Stomach (tissue), 4 donors: ENCODE results near the gene PKD2L2.

Experiments
- CTCF ChIP-seq, 7 experiments: fragments of 450-650 bp in 4 of 7; fragments of 200-600 bp in 3 of 7; sonication (generic) in 3 of 7; IDR thresholded peaks; one replicate each; pipeline ENCODE4 v1.5.1; 2016 to 2019; ENCODE audit warnings: antibody characterized with exemption in 7 of 7, control low read depth in 2 of 7, mild to moderate bottlenecking in 1 of 7
- POLR2A ChIP-seq, 4 donors: fragments of 450-650 bp; IDR thresholded peaks; one replicate each; pipeline ENCODE4 v1.6.1; 2016; ENCODE audit warnings: antibody characterized with exemption in 4 of 4, control low read depth in 2 of 4, mild to moderate bottlenecking in 1 of 4, moderate library complexity in 1 of 4
- POLR2AphosphoS5 ChIP-seq, 3 donors: sonication (generic); formaldehyde crosslinking; IDR thresholded peaks; one replicate each; pipeline ENCODE4 v1.6.1; 2016; ENCODE audit warnings: antibody characterized with exemption in 3 of 3

GRCh38 chr5:137870647-137871339 is 18.5 kb upstream of the PKD2L2 start:
- no peak for TF ChIP-seq CTCF (IDR thresholded peaks at IDR 0.05)
- TF ChIP-seq POLR2AphosphoS5 (IDR thresholded peaks at IDR 0.05): no peak
- TF ChIP-seq POLR2A (IDR thresholded peaks at IDR 0.05): no peak
